ENCODE data around the gene NFATC2IP.

DNA sequence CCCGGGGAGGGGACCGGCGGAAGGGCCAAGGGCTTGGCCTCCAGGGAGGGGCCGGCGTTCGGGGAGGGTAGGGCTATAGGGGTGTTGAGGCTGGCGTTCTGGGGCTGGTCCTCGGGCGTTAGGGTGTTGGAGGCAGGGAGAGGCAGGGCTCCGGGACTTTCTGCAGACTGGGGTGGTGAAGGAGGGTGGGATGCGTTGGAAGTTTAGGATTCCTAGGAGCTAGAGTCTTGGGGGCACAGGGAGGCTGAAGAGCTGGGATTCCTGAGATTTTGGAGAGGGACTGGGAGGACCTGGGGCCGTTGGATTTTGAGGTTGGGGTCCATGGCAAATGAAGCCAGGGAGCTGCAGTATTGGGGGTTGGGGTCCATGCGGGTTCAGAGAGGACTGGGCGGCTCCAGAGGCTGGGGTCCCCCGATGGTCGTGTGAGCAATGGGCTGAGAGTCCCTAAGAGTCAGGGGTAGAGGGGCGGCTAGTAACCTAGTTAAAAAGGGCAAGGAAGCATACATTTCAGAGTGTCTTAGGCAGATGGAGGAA is 740 bp downstream of the NFATC2IP start:
- TF ChIP-seq CTCF (IDR thresholded peaks at IDR 0.05): no peak
- TF ChIP-seq EZH2 (IDR thresholded peaks at IDR 0.05; ENCODE audit: borderline replicate concordance, insufficient read depth, low read depth, low read length, poor library complexity, severe bottlenecking): no peak
